OCI-LY7 (cell line): ENCODE measurements around the gene ADH6. TPM values are rescaled to one million over a fixed set of nuclear protein-coding genes. Genes with fewer than 3 reads are reported as not detected.
"Not testable (repeated sequence)": the region's sequence is repeated elsewhere in the genome, so short reads cannot be mapped to it uniquely, and the experiment has no call there.

Experiments
- BruUV-seq: library from RNA; stranded (reverse); fragments of 400-500 nt; replicated peaks from 2 replicates; lab custom pipeline; 2021; lab: Mats Ljungman, UMichigan
- CTCF ChIA-PET: fragments of 300-600 bp; sonication (Branson Sonifier 250); formaldehyde crosslinking; loops from one replicate; lab custom pipeline; 2022; ENCODE audit warnings: antibody characterized with exemption; ENCODE audit not compliant: unreplicated experiment; lab: Charles Lee
- POLR2A ChIA-PET: fragments of 300-600 bp; sonication (Branson Sonifier 250); formaldehyde crosslinking; loops from one replicate; lab custom pipeline; 2022; ENCODE audit warnings: antibody characterized with exemption; lab: Charles Lee
- DNase-seq: peaks from one replicate; pipeline ENCODE4 v3.0.0-alpha.2; 2015; ENCODE audit warnings: low spot score
- H2AFZ ChIP-seq: fragments of 200-600 bp; sonication (generic), shearing (Covaris generic); 2 replicates; pipeline ENCODE4 v1.6.1; 2014; ENCODE audit warnings: mild to moderate bottlenecking, antibody characterized with exemption, low read length, moderate library complexity
- H3K27ac ChIP-seq: fragments of 200-600 bp; sonication (generic); 2 replicates; pipeline ENCODE4 v1.5.1; 2014; ENCODE audit warnings: mixed run types, low read depth, mild to moderate bottlenecking, moderate library complexity, low read length, inconsistent platforms; ENCODE audit not compliant: poor library complexity, severe bottlenecking
- H3K36me3 ChIP-seq: fragments of 200-600 bp; sonication (generic); 2 replicates; pipeline ENCODE4 v1.6.1; 2014; ENCODE audit warnings: mild to moderate bottlenecking, antibody characterized with exemption, low read length, moderate library complexity, mixed read lengths; ENCODE audit not compliant: insufficient read depth
- H3K4me1 ChIP-seq: fragments of 200-600 bp; sonication (generic); 2 replicates; pipeline ENCODE4 v1.5.1; 2014; ENCODE audit warnings: mild to moderate bottlenecking, low read length; ENCODE audit not compliant: insufficient read depth, poor library complexity, severe bottlenecking
- H3K4me2 ChIP-seq: fragments of 200-600 bp; sonication (generic); 2 replicates; pipeline ENCODE4 v1.6.1; 2014; ENCODE audit warnings: mild to moderate bottlenecking, low read length
- H3K4me3 ChIP-seq: fragments of 200-600 bp; sonication (generic); 2 replicates; pipeline ENCODE4 v1.5.1; 2014; ENCODE audit warnings: mild to moderate bottlenecking, low read depth, low read length; ENCODE audit not compliant: poor library complexity, severe bottlenecking
- H3K79me2 ChIP-seq: fragments of 200-600 bp; sonication (generic); 2 replicates; pipeline ENCODE4 v1.6.1; 2016; ENCODE audit warnings: low read depth, mild to moderate bottlenecking, low read length, moderate library complexity, mixed read lengths; ENCODE audit not compliant: insufficient read depth
- H3K9me2 ChIP-seq: fragments of 200-600 bp; sonication (generic); 2 replicates; pipeline ENCODE4 v1.6.1; 2016; ENCODE audit warnings: mild to moderate bottlenecking, low read length, mixed read lengths; ENCODE audit not compliant: insufficient read depth
- H3K9me3 ChIP-seq: fragments of 200-600 bp; sonication (generic); 2 replicates; pipeline ENCODE4 v1.6.1; 2014; ENCODE audit warnings: mild to moderate bottlenecking, mixed run types, low read length, mixed read lengths
- H4K20me1 ChIP-seq: fragments of 200-600 bp; sonication (generic); 2 replicates; pipeline ENCODE4 v1.6.1; 2014; ENCODE audit warnings: mild to moderate bottlenecking, antibody characterized with exemption, low read length, moderate library complexity, mixed read lengths; ENCODE audit not compliant: insufficient read depth
- EZH2phosphoT487 ChIP-seq: fragments of 200-600 bp; sonication (generic); IDR thresholded peaks from 2 replicates; pipeline ENCODE4 v1.6.1; 2018; ENCODE audit warnings: low read depth, borderline replicate concordance, mild to moderate bottlenecking, mixed run types, antibody characterized with exemption, low read length, moderate library complexity, mixed read lengths
- intact Hi-C: fragments of 100-400 bp; cut with micrococcal nuclease; formaldehyde crosslinking; loops from one replicate; pipeline ENCODE4 v1.10.0; 2022; ENCODE audit not compliant: unreplicated experiment
- total RNA-seq, 2 experiments: library from RNA; depleted of rRNA in 1 of 2; stranded (reverse); fragments of >200 nt in 1 of 2; shearing (Covaris generic) in 1 of 2; gene quantifications; 2 replicates each; pipeline ENCODE4 v1.2.3, GENCODE V29; 2014 to 2022
- TF ChIP-seq, protein P1 (sequence below): fragments of 200-600 bp; sonication (generic); conservative IDR thresholded peaks from 2 replicates; pipeline ENCODE4 v1.5.1; 2014; ENCODE audit warnings: mild to moderate bottlenecking, antibody characterized with exemption, low read length, moderate library complexity, mixed read lengths

Gene ADH6
- total RNA-seq, 2 experiments from 2014 or later = not detected

DNA sequence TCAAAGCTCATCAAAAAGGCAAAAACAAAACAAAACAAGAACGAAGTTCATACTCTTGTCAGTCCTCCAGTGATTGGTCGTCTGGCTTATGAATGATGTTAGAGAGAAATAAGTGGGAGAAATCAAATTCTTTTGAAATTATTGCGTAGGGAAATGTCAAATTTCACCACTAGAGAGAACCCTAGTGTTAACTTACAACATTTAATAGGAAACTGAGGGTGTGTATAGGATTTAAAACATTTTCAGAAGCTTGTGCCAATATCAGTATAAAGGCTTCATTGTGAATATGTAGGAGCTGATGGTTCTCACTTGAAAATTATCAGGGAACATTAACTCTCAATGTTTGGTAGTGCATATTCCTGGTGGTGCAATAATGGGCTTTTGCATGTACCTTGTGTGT, 17.4 kb downstream of the ADH6 start:
- Histone ChIP-seq H3K9me2 (no peaks in the 10 kb centered on the region), H3K4me1 (no peaks in the 10 kb centered on the region), H3K4me3 (no peak overlapping the region), H4K20me1 (no peaks in the 10 kb centered on the region), H3K79me2 (no peaks in the 10 kb centered on the region), H3K27ac (no peak overlapping the region), H3K9me3 (no peaks in the 10 kb centered on the region), H3K36me3 (no peaks in the 10 kb centered on the region), H2AFZ (no peak overlapping the region), H3K4me2 (no peak overlapping the region)
- ChIA-PET POLR2A (interaction anchor here (0.8 kb wide), 1 partner anchor 12 kb away, joined by 3 read pairs; no protein-coding TSS in a partner anchor), CTCF (no interaction called here)
- intact Hi-C loops = no loop called here
- no peak for TF ChIP-seq EZH2phosphoT487
- TF ChIP-seq, protein P1, sequence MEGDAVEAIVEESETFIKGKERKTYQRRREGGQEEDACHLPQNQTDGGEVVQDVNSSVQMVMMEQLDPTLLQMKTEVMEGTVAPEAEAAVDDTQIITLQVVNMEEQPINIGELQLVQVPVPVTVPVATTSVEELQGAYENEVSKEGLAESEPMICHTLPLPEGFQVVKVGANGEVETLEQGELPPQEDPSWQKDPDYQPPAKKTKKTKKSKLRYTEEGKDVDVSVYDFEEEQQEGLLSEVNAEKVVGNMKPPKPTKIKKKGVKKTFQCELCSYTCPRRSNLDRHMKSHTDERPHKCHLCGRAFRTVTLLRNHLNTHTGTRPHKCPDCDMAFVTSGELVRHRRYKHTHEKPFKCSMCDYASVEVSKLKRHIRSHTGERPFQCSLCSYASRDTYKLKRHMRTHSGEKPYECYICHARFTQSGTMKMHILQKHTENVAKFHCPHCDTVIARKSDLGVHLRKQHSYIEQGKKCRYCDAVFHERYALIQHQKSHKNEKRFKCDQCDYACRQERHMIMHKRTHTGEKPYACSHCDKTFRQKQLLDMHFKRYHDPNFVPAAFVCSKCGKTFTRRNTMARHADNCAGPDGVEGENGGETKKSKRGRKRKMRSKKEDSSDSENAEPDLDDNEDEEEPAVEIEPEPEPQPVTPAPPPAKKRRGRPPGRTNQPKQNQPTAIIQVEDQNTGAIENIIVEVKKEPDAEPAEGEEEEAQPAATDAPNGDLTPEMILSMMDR = no peak
- no peak for DNase-seq
- BruUV-seq = no TSS peak

DNA sequence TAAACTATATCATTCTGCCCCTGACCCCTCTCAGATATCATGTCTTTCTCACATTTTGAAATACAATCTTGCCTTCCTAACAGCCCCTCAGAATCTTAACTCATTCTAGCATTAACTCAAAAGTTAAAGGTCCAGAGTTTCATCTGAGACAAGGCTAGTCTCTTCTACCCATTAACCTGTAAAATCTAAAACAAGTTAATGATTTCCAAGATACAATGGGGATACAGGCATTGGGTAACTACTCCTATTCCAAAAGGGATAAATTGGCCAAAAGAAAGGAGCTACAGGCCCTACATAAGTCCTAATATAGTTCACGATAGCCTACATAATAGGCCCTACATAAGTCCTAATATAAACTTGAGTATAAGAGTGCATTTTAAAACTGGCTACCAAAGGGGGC, 18.9 kb downstream of the ADH6 start:
- CTCF ChIA-PET = no interaction called here
- H3K4me2 ChIP-seq = no peak overlapping the region
- no TSS peak for BruUV-seq

DNA sequence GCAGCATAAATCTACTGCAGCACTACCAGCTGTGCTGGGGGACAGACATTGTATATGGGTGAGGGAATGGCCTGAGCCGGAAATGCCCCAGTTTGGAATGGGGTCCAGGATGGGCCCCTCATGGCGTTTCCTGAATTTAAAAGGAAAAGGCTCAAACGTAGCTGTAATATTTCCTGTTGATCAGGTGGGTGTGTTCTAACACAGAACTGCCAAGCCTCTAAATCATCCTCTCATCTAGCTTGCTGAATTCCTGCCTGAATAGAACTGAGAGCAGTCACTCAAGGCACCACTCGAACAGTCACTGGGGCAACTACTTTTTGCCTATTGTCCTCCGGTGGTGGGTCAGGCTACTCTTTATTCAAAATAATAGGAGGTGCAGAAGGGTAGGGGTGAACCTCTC, 28.7 kb downstream of the ADH6 start:
- POLR2A ChIA-PET = no interaction called here
- no peaks in the 10 kb centered on the region for H3K9me3 ChIP-seq

More for the DNA sequence above, 18.9 kb downstream of the ADH6 start:
- Histone ChIP-seq H3K27ac (no peak overlapping the region), H3K36me3 (no peaks in the 10 kb centered on the region), H3K9me2 (no peaks in the 10 kb centered on the region), H2AFZ (no peak overlapping the region), H3K4me3 (no peak overlapping the region), H4K20me1 (no peaks in the 10 kb centered on the region), H3K4me1 (no peaks in the 10 kb centered on the region), H3K9me3 (no peaks in the 10 kb centered on the region), H3K79me2 (no peaks in the 10 kb centered on the region)
- intact Hi-C loops = no loop called here
- POLR2A ChIA-PET = no interaction called here
- TF ChIP-seq EZH2phosphoT487 = no peak
- TF ChIP-seq, protein P1 = no peak
- no peak for DNase-seq

DNA sequence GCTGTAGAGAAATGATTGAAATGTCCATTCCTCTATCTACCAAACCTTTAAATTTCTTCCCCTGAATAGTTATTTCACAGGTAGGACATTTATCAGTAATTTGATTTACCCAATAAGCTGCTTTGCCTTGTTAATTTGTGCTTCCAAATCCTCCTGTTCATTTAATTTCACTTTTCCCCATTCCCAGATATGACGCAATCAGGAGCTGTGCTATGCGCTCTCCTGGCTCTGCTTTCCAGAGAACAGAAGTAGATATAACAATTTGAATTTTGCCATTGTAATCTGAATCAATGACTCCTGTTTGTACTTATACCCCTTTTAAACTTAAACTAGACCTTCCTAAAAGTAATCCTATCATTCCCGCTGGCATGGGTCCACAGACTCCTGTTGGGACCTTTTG, 29.1 kb downstream of the ADH6 start:
- H3K9me3 ChIP-seq, POLR2A ChIA-PET, H3K4me3 ChIP-seq, H3K4me1 ChIP-seq, H3K4me2 ChIP-seq, BruUV-seq, H2AFZ ChIP-seq, DNase-seq, H3K9me2 ChIP-seq, H4K20me1 ChIP-seq, H3K27ac ChIP-seq, H3K79me2 ChIP-seq, CTCF ChIA-PET, H3K36me3 ChIP-seq, intact Hi-C loops: not testable (repeated sequence)

More for the DNA sequence above, 28.7 kb downstream of the ADH6 start:
- Histone ChIP-seq H3K4me2 (no peak overlapping the region), H3K4me1 (no peaks in the 10 kb centered on the region), H3K79me2 (no peaks in the 10 kb centered on the region), H3K9me2 (no peaks in the 10 kb centered on the region), H4K20me1 (no peaks in the 10 kb centered on the region), H3K27ac (no peak overlapping the region), H3K4me3 (no peak overlapping the region), H3K36me3 (no peaks in the 10 kb centered on the region), H2AFZ (no peak overlapping the region)
- TF ChIP-seq, protein P1 = no peak
- TF ChIP-seq EZH2phosphoT487 = no peak
- BruUV-seq = no TSS peak
- no peak for DNase-seq
- intact Hi-C loops = no loop called here
- CTCF ChIA-PET = no interaction called here
